GM19240 (cell line): ENCODE data around the gene FKBP6.
"Not testable (repeated sequence)": the region's sequence is repeated elsewhere in the genome, so short reads cannot be mapped to it uniquely, and the experiment has no call there.

Experiments
- DNase-seq: peaks from one replicate; pipeline ENCODE4 v3.0.0; 2011; ENCODE audit warnings: low spot score; ENCODE audit not compliant: insufficient read length

FKBP6 gene, protein sequence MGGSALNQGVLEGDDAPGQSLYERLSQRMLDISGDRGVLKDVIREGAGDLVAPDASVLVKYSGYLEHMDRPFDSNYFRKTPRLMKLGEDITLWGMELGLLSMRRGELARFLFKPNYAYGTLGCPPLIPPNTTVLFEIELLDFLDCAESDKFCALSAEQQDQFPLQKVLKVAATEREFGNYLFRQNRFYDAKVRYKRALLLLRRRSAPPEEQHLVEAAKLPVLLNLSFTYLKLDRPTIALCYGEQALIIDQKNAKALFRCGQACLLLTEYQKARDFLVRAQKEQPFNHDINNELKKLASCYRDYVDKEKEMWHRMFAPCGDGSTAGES

GRCh38 chr7:73327922-73328321 is at the start of gene FKBP6, which contains the start of gene TRIM50:
Gene FKBP6 (plus strand): TSS chr7:73328161. CDS start chr7:73328429, 268 bp downstream.
Gene TRIM50 (minus strand): TSS chr7:73328082. CDS start chr7:73324787, 3,295 bp downstream.
- not testable (repeated sequence) for DNase-seq

GRCh38 chr7:73297235-73297634 is 30.7 kb upstream of the FKBP6 start:
- DNase-seq, result not testable (repeated sequence)

DNA sequence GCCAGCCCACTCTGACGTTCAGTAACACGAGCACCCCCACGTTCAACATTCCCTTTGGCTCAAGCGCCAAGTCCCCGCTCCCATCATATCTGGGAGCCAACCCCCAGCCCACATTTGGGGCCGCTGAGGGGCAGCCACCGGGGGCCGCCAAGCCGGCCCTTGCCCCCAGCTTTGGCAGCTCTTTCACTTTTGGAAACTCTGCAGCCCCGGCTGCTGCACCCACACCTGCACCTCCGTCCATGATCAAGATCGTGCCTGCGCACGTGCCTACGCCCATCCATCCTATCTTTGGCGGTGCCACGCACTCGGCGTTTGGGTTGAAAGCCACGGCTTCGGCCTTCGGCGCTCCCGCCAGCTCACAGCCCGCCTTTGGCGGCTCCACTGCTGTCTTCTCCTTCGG is 30.3 kb upstream of the FKBP6 start:
- not testable (repeated sequence) for DNase-seq

DNA sequence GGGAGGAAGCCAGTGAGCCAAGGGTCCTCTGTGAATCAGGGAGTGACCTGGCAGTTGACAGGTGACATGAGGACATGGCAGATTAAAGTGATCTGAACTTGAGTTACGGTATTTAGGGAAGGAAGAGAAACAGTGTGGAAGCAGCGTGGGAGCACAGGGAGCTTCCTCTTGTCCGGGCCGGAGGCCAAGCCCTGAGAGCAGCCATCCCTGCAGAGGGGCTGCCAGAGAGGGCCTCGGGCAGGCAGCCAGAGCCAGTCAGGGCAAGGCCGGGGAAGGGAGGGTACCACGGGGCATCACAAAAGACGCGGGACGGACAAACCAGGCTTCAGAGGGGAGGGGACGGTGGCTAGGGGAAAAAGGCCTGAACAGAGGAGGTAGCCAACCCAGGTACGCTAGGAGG is 28.1 kb upstream of the FKBP6 start:
- not testable (repeated sequence) for DNase-seq

DNA sequence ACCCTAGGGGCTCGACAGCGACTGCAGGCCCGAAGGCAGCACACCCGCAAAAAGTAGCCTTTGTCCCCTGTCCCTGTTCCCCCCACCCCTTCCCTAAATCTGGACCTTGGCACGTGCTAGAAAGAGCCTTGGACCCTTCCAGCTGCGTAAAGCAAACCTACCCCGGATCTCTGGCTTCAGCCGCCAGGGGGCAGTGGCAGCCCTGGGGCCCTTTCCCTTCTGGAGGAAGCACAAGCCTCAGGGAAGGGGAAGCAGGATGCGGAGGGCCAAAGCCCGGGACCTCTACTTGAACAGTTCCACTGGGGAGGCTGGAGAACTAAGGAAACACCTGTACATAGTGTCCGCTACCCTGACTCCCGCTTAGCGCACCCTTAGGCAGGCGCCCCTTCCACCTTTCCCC is 26.9 kb upstream of the FKBP6 start:
- DNase-seq, result not testable (repeated sequence)

GRCh38 chr7:73302846-73303245 is 25.1 kb upstream of the FKBP6 start:
- DNase-seq, result not testable (repeated sequence)

- no peak for DNase-seq
These were observed 24.4 kb upstream of the FKBP6 start for GRCh38 chr7:73303546-73303945.

DNA sequence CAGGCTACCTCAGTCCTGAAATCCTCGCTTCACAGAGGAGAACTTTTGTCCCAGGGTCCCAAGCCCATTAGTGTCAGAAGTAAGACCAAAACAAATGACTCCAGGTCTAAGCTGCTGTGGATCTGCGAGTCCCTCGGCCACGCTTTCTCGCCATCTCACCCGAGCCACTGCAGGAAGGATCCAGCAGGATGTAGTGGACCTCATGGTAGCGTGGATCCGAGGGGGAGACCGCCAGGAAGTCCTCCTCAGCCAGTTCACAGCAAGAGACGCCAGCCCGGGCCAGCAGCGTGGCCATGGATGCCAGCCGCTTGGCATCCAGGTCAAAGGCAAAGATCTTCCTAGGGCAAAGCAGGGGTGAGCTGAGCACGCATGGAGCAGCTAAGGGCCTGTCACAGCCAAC is 23.9 kb upstream of the FKBP6 start:
- no peak for DNase-seq

DNA sequence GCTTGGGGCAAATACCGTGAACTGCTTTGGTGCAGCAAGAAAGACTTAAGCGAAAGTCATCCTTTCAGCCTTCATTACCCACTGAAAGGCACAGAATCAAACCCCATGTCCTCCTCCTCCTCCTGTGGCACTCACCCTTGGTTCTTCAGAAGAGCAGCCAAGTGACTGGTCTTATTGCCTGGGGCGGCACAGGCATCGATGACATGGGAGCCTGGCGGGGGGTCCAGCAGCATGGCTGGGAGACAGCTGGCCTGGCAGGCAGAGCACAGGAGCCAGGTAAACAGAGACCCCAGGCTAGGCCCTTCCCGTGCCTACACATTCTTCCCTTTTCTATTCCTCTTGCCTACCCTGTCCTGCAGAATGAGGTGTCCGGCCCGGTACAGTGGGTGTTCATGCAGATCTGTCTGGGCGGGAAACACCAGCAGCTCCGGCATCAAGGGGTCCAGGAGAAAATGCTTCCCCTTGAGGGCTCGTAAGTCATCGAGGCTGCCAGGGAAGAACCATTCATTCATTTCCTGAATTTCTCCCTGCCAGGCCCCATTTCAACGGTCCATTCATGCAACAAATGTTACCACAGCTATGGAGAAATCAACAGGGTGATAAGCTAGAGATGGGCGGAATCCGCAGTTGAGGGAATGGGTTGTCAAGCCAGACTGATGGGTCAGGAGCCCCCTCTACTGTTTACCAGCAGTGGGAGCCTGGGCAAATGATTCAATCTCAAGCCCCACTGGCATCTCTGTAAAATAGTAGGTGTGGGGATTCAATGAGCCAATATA is 23.2 kb upstream of the FKBP6 start:
- DNase-seq, result not testable (repeated sequence)

DNA sequence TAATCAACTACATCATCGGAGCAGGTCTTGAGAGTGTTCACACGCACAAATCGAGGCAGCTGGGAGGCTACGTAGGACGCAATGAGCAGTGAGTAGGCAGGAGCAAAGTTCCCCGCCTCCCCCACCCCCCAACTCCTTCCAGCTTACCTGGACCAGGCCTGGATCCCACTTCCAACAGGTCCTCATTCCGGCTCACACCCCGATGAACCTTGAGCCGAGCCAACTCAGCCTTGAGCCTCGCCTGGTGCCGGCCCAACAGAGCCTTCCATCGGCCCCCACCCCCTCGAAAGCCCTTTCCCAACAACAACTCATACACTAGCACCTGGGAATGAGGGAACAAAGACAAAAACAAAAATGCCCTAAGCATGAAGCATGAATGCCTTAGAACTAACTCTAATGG is 20.5 kb upstream of the FKBP6 start:
- DNase-seq, result no peak

DNA sequence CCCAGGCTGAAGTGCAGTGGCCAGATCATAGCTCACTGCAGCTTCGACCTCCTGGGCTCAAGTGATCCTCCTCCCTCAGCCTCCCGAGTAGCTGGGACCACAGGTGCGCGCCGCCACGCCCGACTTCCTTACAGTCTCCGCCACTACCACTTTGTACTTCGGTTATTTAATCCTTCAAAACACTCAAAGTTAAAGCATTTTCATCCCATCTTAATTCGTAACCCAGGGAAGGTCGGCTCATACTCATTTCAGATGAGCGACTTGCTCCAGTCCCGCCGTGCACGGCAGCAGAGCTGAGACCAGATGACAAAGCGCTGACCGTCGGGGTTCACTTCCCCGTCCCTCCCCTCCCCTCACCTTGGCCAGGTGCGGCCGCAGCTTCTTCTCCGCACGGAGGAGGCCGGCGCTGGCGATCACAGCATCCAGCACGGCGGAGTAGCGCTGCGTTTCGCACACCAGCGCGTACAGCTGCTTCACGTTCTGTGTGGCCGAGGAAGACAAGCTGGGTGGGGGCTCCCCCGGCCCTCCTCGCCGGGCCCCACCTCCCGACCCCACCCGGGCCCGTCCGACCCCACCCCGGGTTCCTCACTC is 19.8 kb upstream of the FKBP6 start:
- DNase-seq, result peak; percentile 41

- DNase-seq, result peak; percentile 97
These were observed 19.2 kb upstream of the FKBP6 start, which contains the start of gene NSUN5 for GRCh38 chr7:73308665-73309214. Gene NSUN5 (minus strand): TSS chr7:73308826. CDS start chr7:73308790, 36 bp downstream.

DNA sequence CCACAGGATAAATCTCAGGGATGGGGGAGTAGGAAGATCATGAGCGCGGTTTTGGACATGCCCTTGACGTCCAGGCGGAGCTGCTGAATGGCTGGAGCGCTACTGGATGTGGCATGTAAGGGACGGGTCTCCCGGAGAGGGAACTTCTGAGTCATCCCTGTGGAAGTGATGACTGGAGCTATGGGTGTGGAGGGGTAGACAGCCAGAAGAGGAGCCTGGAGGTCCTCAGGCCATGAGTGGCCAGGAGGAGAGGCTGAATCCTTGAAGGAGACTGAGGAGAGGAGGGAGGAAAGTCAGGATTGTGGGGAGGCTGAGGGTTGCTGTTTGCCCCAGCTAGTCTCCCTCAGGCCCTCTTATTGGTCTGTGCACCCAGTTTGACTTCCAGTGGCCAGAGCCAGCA is 16.5 kb upstream of the FKBP6 start:
- not testable (repeated sequence) for DNase-seq

DNA sequence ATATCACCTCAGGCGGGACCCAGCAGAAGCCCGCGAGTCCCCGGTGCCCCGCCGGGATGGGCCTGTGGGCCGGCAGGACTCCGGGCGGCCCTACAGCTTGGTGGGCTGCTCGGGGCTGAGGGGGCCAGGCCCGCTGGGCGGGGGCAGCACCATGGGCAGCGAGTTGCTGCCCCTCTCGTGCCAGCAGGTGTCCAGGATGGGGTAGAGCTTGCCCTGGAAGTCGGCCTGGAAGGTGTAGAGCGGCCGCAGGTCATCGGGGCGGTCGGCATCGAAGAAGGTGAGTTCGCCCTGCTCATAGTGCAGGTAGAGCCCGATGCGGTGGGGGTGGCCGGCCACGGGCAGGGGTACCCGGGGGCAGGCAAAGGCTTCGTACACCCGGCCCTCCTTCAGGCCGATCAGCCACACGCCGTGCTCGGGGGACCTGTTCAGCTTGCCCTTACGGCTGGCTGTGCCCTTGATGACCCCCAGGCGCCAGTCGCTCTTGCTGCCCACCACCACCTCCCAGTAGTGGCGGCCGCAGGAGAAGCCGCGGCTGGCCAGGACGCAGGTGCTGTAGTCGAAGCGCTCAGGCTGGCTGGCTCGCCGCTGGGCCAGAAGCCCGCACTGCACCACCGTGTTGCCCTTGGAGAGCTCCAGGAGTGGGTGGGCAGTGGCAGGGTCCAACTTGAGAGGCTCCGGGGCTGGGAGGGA is 15.0 kb upstream of the FKBP6 start:
- DNase-seq, result no peak

DNA sequence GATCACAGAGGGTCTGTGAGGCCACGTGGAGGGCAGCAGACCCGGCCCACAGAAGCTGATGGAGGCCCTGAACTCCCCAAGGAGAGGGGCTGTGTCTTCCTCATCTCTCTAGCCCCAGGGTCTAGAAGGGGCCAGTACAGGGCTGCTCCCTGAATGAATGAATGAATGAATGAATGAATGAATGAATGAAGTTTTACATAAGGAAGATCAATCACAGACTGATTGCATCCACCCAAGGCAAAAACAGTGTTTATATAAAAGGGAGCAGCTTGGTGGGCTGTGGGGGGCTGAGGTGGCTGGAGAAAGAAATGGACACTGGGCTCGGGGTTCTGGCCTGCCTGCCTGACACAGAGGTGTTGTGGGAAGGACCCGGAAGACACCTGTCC is 14.4 kb upstream of the FKBP6 start:
- no peak for DNase-seq

- no peak for DNase-seq
These were observed 13.7 kb upstream of the FKBP6 start for GRCh38 chr7:73314271-73314670.

DNA sequence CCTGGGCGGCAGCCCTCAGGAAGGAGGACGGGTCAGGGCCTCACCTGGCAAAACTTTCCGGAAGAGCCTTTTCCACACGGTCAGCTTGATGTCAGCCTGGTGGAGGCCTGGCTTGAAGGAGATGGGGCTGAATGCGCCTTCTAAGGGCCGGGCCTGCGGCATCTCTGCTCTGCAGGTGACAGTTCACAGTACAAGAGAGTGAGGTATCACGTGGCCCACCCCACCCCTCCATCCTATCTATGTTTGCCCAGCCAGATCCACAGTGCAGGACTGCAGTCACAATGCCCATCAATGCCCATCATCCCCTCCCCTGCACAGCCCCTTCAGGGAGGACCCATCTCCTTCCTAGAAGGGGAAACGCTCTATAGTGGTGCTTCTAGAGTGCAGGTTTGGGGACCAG is 11.4 kb upstream of the FKBP6 start:
- no peak for DNase-seq

DNA sequence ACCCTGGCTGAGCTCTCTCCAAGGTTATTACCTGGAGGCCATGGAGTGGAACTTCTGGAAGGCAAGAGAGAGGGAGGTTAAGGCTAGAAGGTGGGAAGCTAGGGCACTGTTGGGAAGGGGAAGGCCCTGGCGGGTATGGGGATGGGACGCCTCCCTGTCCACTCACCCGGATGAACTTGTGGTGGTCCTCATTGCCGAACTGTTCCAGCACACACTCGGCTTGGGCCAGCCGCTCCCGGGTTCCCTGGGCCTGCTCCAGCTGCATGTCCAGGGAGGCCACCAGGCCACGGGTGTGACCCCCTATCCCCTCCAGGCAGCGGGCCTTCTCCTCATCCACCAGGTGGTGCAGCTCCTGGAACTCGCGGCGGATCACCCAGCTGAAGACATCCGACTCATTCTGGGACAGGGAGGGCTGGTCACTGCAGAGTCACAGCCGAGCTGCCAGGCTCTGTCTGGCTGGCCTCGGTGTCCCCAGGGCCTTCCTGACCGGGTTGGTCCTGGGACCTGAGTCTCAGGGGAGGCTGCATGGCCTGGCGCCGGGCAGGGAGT is 9.2 kb upstream of the FKBP6 start:
- not testable (repeated sequence) for DNase-seq

DNA sequence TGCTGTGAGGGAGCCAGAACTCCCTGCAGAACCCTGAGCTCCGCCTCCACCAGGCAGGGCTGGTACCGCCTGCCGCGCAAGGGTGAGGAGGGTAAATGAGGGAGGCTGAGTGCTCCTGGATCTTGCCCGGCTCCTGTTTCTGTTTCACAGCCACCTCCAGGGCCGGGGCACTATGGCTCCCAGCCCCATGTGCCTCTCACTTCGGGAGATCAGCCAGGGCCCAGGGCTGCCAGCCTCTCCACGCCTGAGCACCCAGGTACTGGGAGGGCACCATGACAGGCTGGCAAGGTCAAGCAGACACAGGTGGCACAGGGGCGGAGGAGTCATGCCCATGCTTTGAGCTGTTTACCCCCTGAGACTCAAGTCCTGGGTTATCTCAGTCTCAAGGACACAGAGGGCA is 8.4 kb upstream of the FKBP6 start:
- not testable (repeated sequence) for DNase-seq

- DNase-seq, result not testable (repeated sequence)
These were observed 8.0 kb upstream of the FKBP6 start for GRCh38 chr7:73320009-73320408.
